Upper lobe of left lung (tissue), 6 donors: ENCODE measurements around the gene HOXB7. TPM values are rescaled to one million over a fixed set of nuclear protein-coding genes. Genes with fewer than 3 reads are reported as not detected.

ENCODE experiments used
- ATAC-seq, 2 donors: fragments of 200-7000 bp; cut with Tn5 transposase; one replicate each; pipeline ENCODE4 v1.9.1; 2022; ENCODE audit warnings: mild to moderate bottlenecking in 2 of 2, moderate library complexity in 2 of 2; ENCODE audit not compliant: low FRiP score in 2 of 2
- DNase-seq, 2 donors: peaks; one replicate each; pipeline ENCODE4 v3.0.0-alpha.2; 2019 to 2020
- H3K27ac ChIP-seq, 4 donors: fragments of 200-600 bp; sonication (generic); one replicate each; pipeline ENCODE4 v1.5.1; 2016 to 2019
- H3K27me3 ChIP-seq, 4 donors: fragments of 200-600 bp; sonication (generic); one replicate each; pipeline ENCODE4 v1.5.1; 2017 to 2019
- H3K36me3 ChIP-seq, 4 donors: fragments of 200-600 bp; sonication (generic); one replicate each; pipeline ENCODE4 v1.5.1; 2016 to 2019
- H3K4me1 ChIP-seq, 4 donors: fragments of 200-600 bp; sonication (generic); one replicate each; pipeline ENCODE4 v1.5.1; 2018 to 2019
- H3K4me3 ChIP-seq, 4 donors: fragments of 200-600 bp; sonication (generic); one replicate each; pipeline ENCODE4 v1.5.1; 2017 to 2019; ENCODE audit warnings: mild to moderate bottlenecking in 2 of 4, moderate library complexity in 1 of 4
- H3K9me3 ChIP-seq, 4 donors: fragments of 200-600 bp; sonication (generic); one replicate each; pipeline ENCODE4 v1.5.1; 2018 to 2019
- CTCF ChIP-seq, 6 experiments: fragments of 450-650 bp in 4 of 6; fragments of 200-600 bp in 2 of 6; sonication (generic) in 2 of 6; IDR thresholded peaks; one replicate each; pipeline ENCODE4 v1.5.1; 2016 to 2019; ENCODE audit warnings: antibody characterized with exemption in 6 of 6
- EP300 ChIP-seq, 4 donors: sonication (generic); formaldehyde crosslinking; IDR thresholded peaks; one replicate each; pipeline ENCODE4 v1.5.1; 2017; ENCODE audit warnings: antibody characterized with exemption in 4 of 4, control low read depth in 2 of 4
- POLR2A ChIP-seq, 4 donors: fragments of 450-650 bp; IDR thresholded peaks; one replicate each; pipeline ENCODE4 v1.5.1; 2016 to 2017; ENCODE audit warnings: antibody characterized with exemption in 4 of 4, mild to moderate bottlenecking in 2 of 4
- POLR2AphosphoS5 ChIP-seq, 2 donors: sonication (generic); formaldehyde crosslinking; IDR thresholded peaks; one replicate each; pipeline ENCODE4 v1.5.1; 2017; ENCODE audit warnings: antibody characterized with exemption in 2 of 2
- WGBS, 2 donors: methylation state at CpG; one replicate each; pipeline ENCODE4 v1.1.5; 2017 to 2018; 5-methylcytosine and 5-hydroxymethylcytosine counted together
- total RNA-seq, 6 donors: library from RNA; depleted of rRNA in 4 of 6; stranded (reverse); fragments of >200 nt in 4 of 6; gene quantifications; one replicate each; pipeline versions ENCODE4 v1.1.0 to v1.2.1, GENCODE V29; 2016 to 2021
- donor health status: DM: no; HTN: no; CAD: no; lungs with moderate emphysema.
- donor health status: DM: no; HTN: yes; CAD: no; lungs with severe emphysema.

HOXB7 gene
- total RNA-seq, 6 donors from 2014 or later = 1.1 to 3.7 (median 1.3) TPM; not detected in 1

GRCh38 chr17:48600244-48601098, 10.3 kb downstream of the HOXB7 start:
- DNase-seq (no peak), ATAC-seq (no peak)
- Histone ChIP-seq H3K4me3 (no peak overlapping the region), H3K9me3 (no peaks in the 10 kb centered on the region), H3K27ac (no peak overlapping the region), H3K4me1 (peaks cover 18 to 35% (median 29%) of the 10 kb centered on the region in 4 donors), H3K27me3 (peaks cover 0 to 71% (median 38%) of the 10 kb centered on the region in 4 donors), H3K36me3 (no peaks in the 10 kb centered on the region)
- WGBS, 2 donors = 49 to 64% methylated on average over 17 of the region's 17 CpGs
- TF ChIP-seq CTCF (IDR thresholded peaks at IDR 0.05) (no peak), POLR2AphosphoS5 (IDR thresholded peaks at IDR 0.05) (no peak), EP300 (IDR thresholded peaks at IDR 0.05) (no peak), POLR2A (IDR thresholded peaks at IDR 0.05) (no peak)

DNA sequence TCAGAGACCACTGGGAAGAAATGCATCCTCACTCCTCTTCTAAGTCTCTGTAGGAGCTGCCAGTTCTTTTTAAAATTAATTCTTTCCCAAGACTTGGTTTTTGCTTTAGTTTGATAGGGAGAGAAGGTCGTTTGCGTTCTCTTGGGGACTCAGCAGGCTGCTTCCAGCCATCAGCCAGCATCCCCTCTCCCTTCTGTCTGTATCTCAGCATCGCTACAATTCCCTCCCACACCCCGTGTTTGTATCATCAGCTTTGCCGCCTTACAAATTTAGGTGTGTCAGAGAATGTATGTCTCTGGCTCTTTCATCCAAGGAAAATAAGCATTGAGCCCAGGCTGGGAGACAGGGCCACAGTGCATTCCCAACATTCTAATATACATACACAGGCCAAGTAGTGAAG, 11.5 kb downstream of the HOXB7 start:
- no peak for DNase-seq
- Histone ChIP-seq H3K4me3 (no peak overlapping the region), H3K27ac (no peak overlapping the region), H3K4me1 (peaks cover 18 to 35% (median 29%) of the 10 kb centered on the region in 4 donors), H3K27me3 (peaks cover 0 to 74% (median 37%) of the 10 kb centered on the region in 4 donors), H3K9me3 (no peaks in the 10 kb centered on the region), H3K36me3 (no peaks in the 10 kb centered on the region)
- no peak for ATAC-seq
- TF ChIP-seq POLR2AphosphoS5 (IDR thresholded peaks at IDR 0.05) (no peak), EP300 (IDR thresholded peaks at IDR 0.05) (no peak), CTCF (IDR thresholded peaks at IDR 0.05) (no peak), POLR2A (IDR thresholded peaks at IDR 0.05) (no peak)
- WGBS, 2 donors = 59 to 65% methylated on average over 5 of the region's 5 CpGs

DNA sequence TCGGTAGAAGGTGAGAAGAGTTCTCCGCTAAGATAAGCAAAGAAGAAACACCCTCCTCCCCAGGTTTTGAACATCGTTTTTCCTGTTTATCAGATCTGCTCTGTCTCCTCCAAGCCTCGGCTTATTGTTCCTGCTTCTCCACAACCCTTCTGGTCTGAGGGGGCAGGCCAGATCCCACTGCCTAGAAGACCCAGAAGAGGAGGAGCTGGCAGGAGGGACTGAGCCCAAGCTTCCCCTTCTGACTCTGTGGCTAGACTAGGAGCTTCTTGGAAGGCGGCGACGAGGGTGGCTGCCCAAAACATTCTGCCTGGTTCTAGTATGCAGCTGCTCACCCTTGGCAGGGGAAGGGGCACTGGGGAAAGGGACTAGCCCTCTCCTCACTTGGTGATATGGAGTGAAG, 12.1 kb downstream of the HOXB7 start:
- no peaks in the 10 kb centered on the region for H3K36me3 ChIP-seq
- peaks cover 0 to 73% (median 34%) of the 10 kb centered on the region in 4 donors for H3K27me3 ChIP-seq
- no peak for TF ChIP-seq CTCF (IDR thresholded peaks at IDR 0.05)
- no peak for TF ChIP-seq POLR2AphosphoS5 (IDR thresholded peaks at IDR 0.05)
- no peak for TF ChIP-seq EP300 (IDR thresholded peaks at IDR 0.05)
- no peak for TF ChIP-seq POLR2A (IDR thresholded peaks at IDR 0.05)
- ATAC-seq (no peak), DNase-seq (no peak)
- H3K27ac ChIP-seq = no peak overlapping the region
- H3K9me3 ChIP-seq = no peaks in the 10 kb centered on the region
- H3K4me1 ChIP-seq = peaks cover 18 to 41% (median 31%) of the 10 kb centered on the region in 4 donors
- WGBS, 2 donors = 24 to 46% methylated on average over 7 of the region's 7 CpGs
- no peak overlapping the region for H3K4me3 ChIP-seq

- peak overlapping the region; percentile 22 to 50 (median 44) for H3K4me3 ChIP-seq
- peaks cover 0 to 71% (median 33%) of the 10 kb centered on the region in 4 donors for H3K27me3 ChIP-seq
- WGBS, 2 donors = 2 to 4% methylated on average over 32 to 56 of the region's 68 CpGs
- ATAC-seq (peak; percentile 29 to 71), DNase-seq (peak in 1 of 2 donors; percentile 91)
- peak; percentile 23 to 57 for TF ChIP-seq POLR2AphosphoS5 (IDR thresholded peaks at IDR 0.05)
- TF ChIP-seq POLR2A (IDR thresholded peaks at IDR 0.05) = peak in 2 of 4 donors; percentile 21 to 42
- TF ChIP-seq CTCF (IDR thresholded peaks at IDR 0.05) = no peak
- TF ChIP-seq EP300 (IDR thresholded peaks at IDR 0.05) = no peak
- H3K4me1 ChIP-seq = peaks cover 23 to 48% (median 34%) of the 10 kb centered on the region in 4 donors
- H3K27ac ChIP-seq = peak overlapping the region; percentile 75 to 87 (median 78)
- no peaks in the 10 kb centered on the region for H3K36me3 ChIP-seq
- no peaks in the 10 kb centered on the region for H3K9me3 ChIP-seq
Measured at GRCh38 chr17:48597778-48598631, 12.8 kb downstream of the HOXB7 start.
